ENCODE measurements around the gene THRAP3.

- TF ChIP-seq POLR2AphosphoS5 (IDR thresholded peaks at IDR 0.05; ENCODE audit: low read depth, low read length) (no peak), TAF1 (IDR thresholded peaks at IDR 0.05; ENCODE audit: borderline replicate concordance, low read depth, low read length) (no peak), POLR2A (IDR thresholded peaks at IDR 0.05; ENCODE audit: low read depth, low read length) (no peak)
These were observed 24.1 kb downstream of the THRAP3 start for GRCh38 chr1:36248250-36248894.

Measured in GM12892 (cell line).